Lower lobe of right lung (tissue), 2 donors: ENCODE data around the gene RMND5B. TPM values are rescaled to one million over a fixed set of nuclear protein-coding genes. Genes with fewer than 3 reads are reported as not detected.
"Not testable (repeated sequence)": the region's sequence is repeated elsewhere in the genome, so short reads cannot be mapped to it uniquely, and the experiment has no call there.

ENCODE experiments used
- ATAC-seq, 2 donors: fragments of 200-7000 bp; cut with Tn5 transposase; one replicate each; pipeline ENCODE4 v1.9.1; 2020 to 2022; ENCODE audit warnings: mild to moderate bottlenecking in 2 of 2, moderate library complexity in 2 of 2
- DNase-seq: peaks from one replicate; pipeline ENCODE4 v3.0.0-alpha.2; 2020
- H3K27ac ChIP-seq: fragments of 200-600 bp; one replicate; pipeline ENCODE4 v1.8.0; 2022
- H3K27me3 ChIP-seq: fragments of 200-600 bp; one replicate; pipeline ENCODE4 v1.8.0; 2022; ENCODE audit warnings: low read depth
- H3K36me3 ChIP-seq: fragments of 200-600 bp; one replicate; pipeline ENCODE4 v1.8.0; 2022; ENCODE audit warnings: mild to moderate bottlenecking
- H3K4me1 ChIP-seq: fragments of 200-600 bp; one replicate; pipeline ENCODE4 v1.8.0; 2022
- H3K4me3 ChIP-seq: fragments of 200-600 bp; one replicate; pipeline ENCODE4 v1.8.0; 2022; ENCODE audit warnings: mild to moderate bottlenecking
- H3K9me3 ChIP-seq: fragments of 200-600 bp; one replicate; pipeline ENCODE4 v1.8.0; 2022
- CTCF ChIP-seq: fragments of 200-600 bp; IDR thresholded peaks from one replicate; pipeline ENCODE4 v1.8.0; 2022; ENCODE audit warnings: antibody characterized with exemption, mild to moderate bottlenecking
- intact Hi-C: fragments of 100-400 bp; cut with DNase I; formaldehyde crosslinking; loops from one replicate; pipeline ENCODE4 v1.11.0; 2022
- total RNA-seq: library from RNA; stranded (reverse); fragmentation: NEBNext Ultra II Directional; extraction: Animal tissue kit (Norgen Biotek cat#: 25700); gene quantifications from one replicate; pipeline ENCODE4 v1.2.1, GENCODE V29; 2021
- donor health status: DM: no; HTN: yes; CAD: no; lungs with severe emphysema.

RMND5B gene
- total RNA-seq, 1 donor from 2014 or later = 38.6 TPM

- peaks cover 6% of the 10 kb centered on the region for H3K27me3 ChIP-seq
- no peak overlapping the region for H3K27ac ChIP-seq
- H3K4me1 ChIP-seq = no peaks in the 10 kb centered on the region
- H3K36me3 ChIP-seq = no peaks in the 10 kb centered on the region
- peak; percentile 50 for ATAC-seq
- intact Hi-C loops = no loop called here
- DNase-seq = no peak
- peak; percentile 51 for TF ChIP-seq CTCF
- no peaks in the 10 kb centered on the region for H3K9me3 ChIP-seq
- H3K4me3 ChIP-seq = no peak overlapping the region
Measured at GRCh38 chr5:178196986-178197385, 66.2 kb downstream of the RMND5B start.

GRCh38 chr5:178198151-178198550, 67.3 kb downstream of the RMND5B start:
- H3K4me1 ChIP-seq, ATAC-seq, H3K4me3 ChIP-seq, H3K27me3 ChIP-seq, H3K9me3 ChIP-seq, H3K36me3 ChIP-seq, intact Hi-C loops, H3K27ac ChIP-seq, DNase-seq: not testable (repeated sequence)

DNA sequence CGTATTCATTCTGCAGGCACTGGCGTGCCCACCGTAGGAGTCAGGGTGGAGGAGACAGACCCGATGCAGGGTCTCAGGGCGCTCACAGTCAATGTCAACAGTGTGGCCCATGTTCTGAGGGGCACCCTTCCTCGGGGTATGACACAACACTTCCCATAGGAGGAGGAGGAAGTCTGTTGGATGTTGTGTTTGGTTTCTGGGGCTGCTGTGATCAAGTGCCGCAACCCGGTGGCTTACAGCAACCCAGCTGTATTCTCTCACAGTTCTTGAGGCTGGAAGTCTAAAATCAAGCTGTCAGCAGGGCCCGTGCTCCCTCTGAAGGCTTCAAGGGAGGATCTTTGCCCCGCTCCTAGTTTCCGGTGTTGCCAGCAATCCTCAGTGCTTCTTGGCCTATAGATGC, 67.9 kb downstream of the RMND5B start:
- Histone ChIP-seq H3K27ac (no peak overlapping the region), H3K36me3 (no peaks in the 10 kb centered on the region), H3K4me3 (no peak overlapping the region), H3K9me3 (no peaks in the 10 kb centered on the region), H3K4me1 (no peaks in the 10 kb centered on the region), H3K27me3 (peaks cover 6% of the 10 kb centered on the region)
- DNase-seq = no peak
- ATAC-seq = no peak
- TF ChIP-seq CTCF = no peak
- intact Hi-C loops = no loop called here

DNA sequence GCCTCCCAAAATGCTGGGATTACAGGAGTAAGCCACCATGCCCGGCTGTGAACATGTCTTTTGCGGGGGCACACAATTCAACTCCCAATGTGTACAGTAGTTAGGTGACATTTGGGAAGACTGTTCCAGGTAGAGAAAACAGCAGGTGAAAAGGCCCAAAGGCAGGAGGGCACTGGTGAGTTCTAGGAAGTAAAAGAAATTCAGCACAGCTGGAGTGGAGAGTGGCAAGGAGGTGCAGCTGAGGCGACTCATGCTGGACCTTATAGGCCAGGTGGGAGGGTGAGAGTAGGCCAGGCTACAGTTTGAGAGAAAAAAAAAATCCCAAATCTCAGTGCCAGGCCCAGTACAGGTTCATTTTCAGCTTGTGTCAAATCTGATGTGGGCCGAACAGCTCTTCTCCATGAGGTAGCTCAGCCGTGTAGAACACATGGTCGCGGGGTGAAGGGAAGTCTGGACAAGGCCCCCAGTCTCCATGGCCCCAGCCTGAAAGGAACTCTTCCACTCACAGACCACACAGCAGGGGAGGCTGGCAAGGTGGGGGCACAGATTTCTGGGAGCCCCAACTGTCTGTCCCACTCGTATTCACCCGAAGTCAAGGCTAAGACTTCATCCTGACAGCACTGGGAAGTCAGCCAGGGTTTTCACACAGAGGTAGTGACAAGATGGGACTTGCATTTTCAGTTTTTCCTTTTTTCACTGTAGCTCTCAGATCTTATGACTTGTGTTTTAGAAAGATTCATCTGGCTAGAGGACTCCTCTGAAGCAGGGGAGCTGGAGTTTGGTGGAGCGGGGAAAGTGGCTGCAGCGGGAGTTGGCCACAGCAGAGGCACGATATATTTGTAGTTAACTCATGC, 69.0 kb downstream of the RMND5B start:
- no peaks in the 10 kb centered on the region for H3K9me3 ChIP-seq
- no peaks in the 10 kb centered on the region for H3K4me1 ChIP-seq
- no peak for TF ChIP-seq CTCF
- H3K4me3 ChIP-seq = no peak overlapping the region
- no peak overlapping the region for H3K27ac ChIP-seq
- ATAC-seq (no peak), DNase-seq (no peak)
- intact Hi-C loops = no loop called here
- no peaks in the 10 kb centered on the region for H3K27me3 ChIP-seq
- H3K36me3 ChIP-seq = no peaks in the 10 kb centered on the region

Other genes starting within 250 kb of the RMND5B start
- gene PROP1, start 134.8 kb upstream of the RMND5B start, total RNA-seq = not detected
- 7.9 TPM for gene N4BP3, start 17.5 kb upstream of the RMND5B start, total RNA-seq
- 57.5 TPM for gene NHP2, start 22.9 kb downstream of the RMND5B start, total RNA-seq
- not detected for gene GMCL2, start 56.4 kb downstream of the RMND5B start, total RNA-seq
- 102 TPM for gene HNRNPAB, start 73.5 kb downstream of the RMND5B start, total RNA-seq
- 101 TPM for gene PHYKPL, start 101.8 kb downstream of the RMND5B start, total RNA-seq